HG03432 (cell line): Measurements from ENCODE around the gene HIPK4.
"Not testable (repeated sequence)": the region's sequence is repeated elsewhere in the genome, so short reads cannot be mapped to it uniquely, and the experiment has no call there.

ENCODE experiments used
- ATAC-seq: cut with Tn5 transposase; IDR thresholded peaks from one replicate; pipeline ENCODE4 v1.9.1; 2021; ENCODE audit warnings: mild to moderate bottlenecking, moderate library complexity; ENCODE audit not compliant: unreplicated experiment

Gene HIPK4

GRCh38 chr19:40341601-40342482, 48.1 kb downstream of the HIPK4 start:
- ATAC-seq, result no peak

GRCh38 chr19:40339018-40339728, 50.8 kb downstream of the HIPK4 start:
- ATAC-seq, result no peak

GRCh38 chr19:40337594-40337993, 52.4 kb downstream of the HIPK4 start:
- ATAC-seq, result no peak

- no peak for ATAC-seq
Measured at GRCh38 chr19:40337107-40337506, 52.9 kb downstream of the HIPK4 start.

- no peak for ATAC-seq
Measured at GRCh38 chr19:40336601-40336900, 53.4 kb downstream of the HIPK4 start.

- no peak for ATAC-seq
Measured at GRCh38 chr19:40335855-40336600, 54.0 kb downstream of the HIPK4 start.

GRCh38 chr19:40335101-40335500, 54.9 kb downstream of the HIPK4 start:
- ATAC-seq, result no peak

- not testable (repeated sequence) for ATAC-seq
Measured at GRCh38 chr19:40333083-40333482, 56.9 kb downstream of the HIPK4 start.

- ATAC-seq, result no peak
Measured at GRCh38 chr19:40332669-40333068, 57.3 kb downstream of the HIPK4 start.

GRCh38 chr19:40331052-40331451, 58.9 kb downstream of the HIPK4 start:
- ATAC-seq, result no peak
